GM12874 (cell line): ENCODE results near the gene BIN1.

Experiments used
- CTCF ChIP-seq: IDR thresholded peaks from 2 replicates; pipeline ENCODE4 v1.5.1; 2011; ENCODE audit warnings: low read depth, mild to moderate bottlenecking, control low read depth, low read length, moderate library complexity; ENCODE audit not compliant: insufficient read depth

BIN1 gene

GRCh38 chr2:127049927-127050802 is 56.8 kb downstream of the BIN1 start:
- TF ChIP-seq CTCF: peak; percentile 99

- no peak for TF ChIP-seq CTCF
Measured at GRCh38 chr2:127048969-127049897, 57.7 kb downstream of the BIN1 start.

GRCh38 chr2:127048618-127048935 is 58.4 kb downstream of the BIN1 start:
- no peak for TF ChIP-seq CTCF

- no peak for TF ChIP-seq CTCF
Measured at GRCh38 chr2:127047716-127048617, 59.0 kb downstream of the BIN1 start.

- TF ChIP-seq CTCF: no peak
Measured at GRCh38 chr2:127047054-127047453, 59.9 kb downstream of the BIN1 start.

- no peak for TF ChIP-seq CTCF
Measured at GRCh38 chr2:127046579-127046978, 60.4 kb downstream of the BIN1 start.
